Fibroblast of villous mesenchyme (primary cell): Measurements from ENCODE around the gene AP1S1. TPM values are rescaled to one million over a fixed set of nuclear protein-coding genes. Genes with fewer than 3 reads are reported as not detected.

ENCODE experiments used
- DNase-seq: peaks from one replicate; pipeline ENCODE4 v3.0.0-alpha.2; 2010; ENCODE audit warnings: low read depth
- H3K4me3 ChIP-seq: 2 replicates; pipeline ENCODE4 v1.5.1; 2011; ENCODE audit warnings: low read depth, mild to moderate bottlenecking, low read length
- CTCF ChIP-seq: IDR thresholded peaks from 2 replicates; pipeline ENCODE4 v1.5.1; 2012; ENCODE audit warnings: low read depth, mild to moderate bottlenecking, low read length; ENCODE audit not compliant: insufficient read depth
- total RNA-seq: library from RNA; depleted of rRNA; stranded (reverse); fragments of >200 nt; gene quantifications from 2 replicates; pipeline ENCODE4 v1.2.3, GENCODE V29; 2012

AP1S1 gene
- total RNA-seq, 1 donor = 154 TPM

- TF ChIP-seq CTCF = no peak
- H3K4me3 ChIP-seq = peak within 1 kb of the TSS; percentile 47
- peak; percentile 95 for DNase-seq
These were observed 11.0 kb downstream of the AP1S1 start, which contains the start of gene VGF for GRCh38 chr7:101165075-101165957. Gene VGF, minus strand, starts transcription at chr7:101165569. Its CDS starts 726 bp downstream, at chr7:101164843.

- TF ChIP-seq CTCF = no peak
- no peak for DNase-seq
- H3K4me3 ChIP-seq = peak overlapping the region; percentile 47
These were observed 11.8 kb downstream of the AP1S1 start for GRCh38 chr7:101165958-101166647.

GRCh38 chr7:101166648-101166908 lies 12.3 kb downstream of the AP1S1 start:
- TF ChIP-seq CTCF = no peak
- DNase-seq = no peak
- H3K4me3 ChIP-seq = no peak overlapping the region

GRCh38 chr7:101166909-101167644 lies 12.8 kb downstream of the AP1S1 start:
- TF ChIP-seq CTCF = no peak
- H3K4me3 ChIP-seq = no peak overlapping the region
- DNase-seq = no peak

GRCh38 chr7:101167645-101168411 lies 13.6 kb downstream of the AP1S1 start:
- H3K4me3 ChIP-seq = no peak overlapping the region
- no peak for TF ChIP-seq CTCF
- DNase-seq = no peak

- no peak for TF ChIP-seq CTCF
- DNase-seq = no peak
- H3K4me3 ChIP-seq = no peak overlapping the region
These were observed 14.3 kb downstream of the AP1S1 start for GRCh38 chr7:101168412-101169049.
